HL-60 (cell line): ENCODE data around the gene IKZF3.

Experiments used
- GABPA ChIP-seq: IDR thresholded peaks from 2 replicates; pipeline ENCODE4 v1.6.1; 2012; ENCODE audit warnings: low read depth
- POLR2AphosphoS5 ChIP-seq: IDR thresholded peaks from 2 replicates; pipeline ENCODE4 v1.6.1; 2012; ENCODE audit warnings: low read depth
- REST ChIP-seq: IDR thresholded peaks from 2 replicates; pipeline ENCODE4 v1.6.1; 2012; ENCODE audit warnings: low read depth; ENCODE audit not compliant: insufficient replicate concordance
- TF ChIP-seq, protein P1 (sequence below): IDR thresholded peaks from one replicate; pipeline ENCODE4 v1.5.1; 2011; ENCODE audit warnings: low read length, control low read depth, inconsistent platforms; ENCODE audit not compliant: insufficient read depth

GRCh38 chr17:39871801-39872200, 7.7 kb upstream of the IKZF3 start:
- TF ChIP-seq, protein P1, sequence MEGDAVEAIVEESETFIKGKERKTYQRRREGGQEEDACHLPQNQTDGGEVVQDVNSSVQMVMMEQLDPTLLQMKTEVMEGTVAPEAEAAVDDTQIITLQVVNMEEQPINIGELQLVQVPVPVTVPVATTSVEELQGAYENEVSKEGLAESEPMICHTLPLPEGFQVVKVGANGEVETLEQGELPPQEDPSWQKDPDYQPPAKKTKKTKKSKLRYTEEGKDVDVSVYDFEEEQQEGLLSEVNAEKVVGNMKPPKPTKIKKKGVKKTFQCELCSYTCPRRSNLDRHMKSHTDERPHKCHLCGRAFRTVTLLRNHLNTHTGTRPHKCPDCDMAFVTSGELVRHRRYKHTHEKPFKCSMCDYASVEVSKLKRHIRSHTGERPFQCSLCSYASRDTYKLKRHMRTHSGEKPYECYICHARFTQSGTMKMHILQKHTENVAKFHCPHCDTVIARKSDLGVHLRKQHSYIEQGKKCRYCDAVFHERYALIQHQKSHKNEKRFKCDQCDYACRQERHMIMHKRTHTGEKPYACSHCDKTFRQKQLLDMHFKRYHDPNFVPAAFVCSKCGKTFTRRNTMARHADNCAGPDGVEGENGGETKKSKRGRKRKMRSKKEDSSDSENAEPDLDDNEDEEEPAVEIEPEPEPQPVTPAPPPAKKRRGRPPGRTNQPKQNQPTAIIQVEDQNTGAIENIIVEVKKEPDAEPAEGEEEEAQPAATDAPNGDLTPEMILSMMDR: no peak
- TF ChIP-seq POLR2AphosphoS5: no peak
- no peak for TF ChIP-seq REST
- no peak for TF ChIP-seq GABPA
